HG02763 (cell line): ENCODE results near the gene SHANK1.
"Not testable (repeated sequence)": the region's sequence is repeated elsewhere in the genome, so short reads cannot be mapped to it uniquely, and the experiment has no call there.

Experiments used
- ATAC-seq: cut with Tn5 transposase; IDR thresholded peaks from one replicate; pipeline ENCODE4 v1.9.1; 2021; ENCODE audit warnings: mild to moderate bottlenecking, moderate library complexity; ENCODE audit not compliant: unreplicated experiment

SHANK1 gene

GRCh38 chr19:50640368-50640767 is 79.2 kb downstream of the SHANK1 start:
- ATAC-seq, result no peak

GRCh38 chr19:50639121-50640112 is 80.2 kb downstream of the SHANK1 start, which contains the start of gene SYT3:
TSS of gene SYT3 (minus strand) at chr19:50639881. CDS start at chr19:50637411, 2,470 bp downstream.
- no peak for ATAC-seq

GRCh38 chr19:50638600-50638999 is 81.0 kb downstream of the SHANK1 start:
- ATAC-seq, result no peak

- no peak for ATAC-seq
These were observed 83.1 kb downstream of the SHANK1 start for GRCh38 chr19:50636317-50637085.

- ATAC-seq, result no peak
These were observed 85.6 kb downstream of the SHANK1 start for GRCh38 chr19:50633973-50634372.

- ATAC-seq, result no peak
These were observed 86.2 kb downstream of the SHANK1 start for GRCh38 chr19:50633359-50633758.

- ATAC-seq, result no peak
These were observed 87.3 kb downstream of the SHANK1 start for GRCh38 chr19:50632151-50632835.

- ATAC-seq, result no peak
These were observed 89.8 kb downstream of the SHANK1 start for GRCh38 chr19:50629801-50630200.

- ATAC-seq, result no peak
These were observed 90.4 kb downstream of the SHANK1 start for GRCh38 chr19:50629194-50629593.

GRCh38 chr19:50628551-50628950 is 91.1 kb downstream of the SHANK1 start:
- no peak for ATAC-seq

- ATAC-seq, result no peak
These were observed 91.5 kb downstream of the SHANK1 start for GRCh38 chr19:50628146-50628545.

GRCh38 chr19:50626795-50627194 is 92.8 kb downstream of the SHANK1 start:
- no peak for ATAC-seq

- no peak for ATAC-seq
These were observed 93.6 kb downstream of the SHANK1 start for GRCh38 chr19:50626011-50626410.

GRCh38 chr19:50624949-50625600 is 94.5 kb downstream of the SHANK1 start:
- no peak for ATAC-seq

GRCh38 chr19:50620394-50620906 is 99.2 kb downstream of the SHANK1 start:
- ATAC-seq, result not testable (repeated sequence)

GRCh38 chr19:50619184-50619583 is 100.4 kb downstream of the SHANK1 start:
- ATAC-seq, result not testable (repeated sequence)

- not testable (repeated sequence) for ATAC-seq
These were observed 101.2 kb downstream of the SHANK1 start for GRCh38 chr19:50618379-50618778.

GRCh38 chr19:50612504-50613404 is 106.8 kb downstream of the SHANK1 start:
- ATAC-seq, result not testable (repeated sequence)
